ENCODE results near the gene PEX3. TPM values are rescaled to one million over a fixed set of nuclear protein-coding genes. Genes with fewer than 3 reads are reported as not detected.

The PEX3 gene
- total RNA-seq, 2 donors from 2014 or later = 8.4 to 14.9 TPM

DNA sequence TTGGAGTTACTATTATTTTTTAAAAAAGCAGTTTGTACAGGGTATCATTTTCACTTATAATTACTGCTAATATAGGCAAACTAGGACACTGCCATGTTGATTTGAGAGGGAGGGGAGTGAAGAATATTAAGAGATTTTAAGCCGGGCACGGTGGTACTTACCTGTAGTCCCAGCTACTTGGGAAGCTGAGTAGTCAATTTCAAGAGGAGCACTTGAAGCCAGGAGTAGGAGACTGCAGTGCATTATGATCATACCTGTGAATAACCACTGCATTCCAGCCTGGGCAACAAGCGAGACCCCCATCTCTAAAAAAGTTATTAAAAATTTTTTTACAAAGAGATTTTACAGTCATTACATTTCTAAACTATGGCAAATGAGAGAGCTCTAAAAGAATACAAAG is 35.8 kb upstream of the PEX3 start:
- no peaks in the 10 kb centered on the region for H3K4me1 ChIP-seq
- no peaks in the 10 kb centered on the region for H3K27me3 ChIP-seq
- H3K27ac ChIP-seq = no peak overlapping the region
- H3K4me3 ChIP-seq = no peak overlapping the region
- TF ChIP-seq, protein P1, sequence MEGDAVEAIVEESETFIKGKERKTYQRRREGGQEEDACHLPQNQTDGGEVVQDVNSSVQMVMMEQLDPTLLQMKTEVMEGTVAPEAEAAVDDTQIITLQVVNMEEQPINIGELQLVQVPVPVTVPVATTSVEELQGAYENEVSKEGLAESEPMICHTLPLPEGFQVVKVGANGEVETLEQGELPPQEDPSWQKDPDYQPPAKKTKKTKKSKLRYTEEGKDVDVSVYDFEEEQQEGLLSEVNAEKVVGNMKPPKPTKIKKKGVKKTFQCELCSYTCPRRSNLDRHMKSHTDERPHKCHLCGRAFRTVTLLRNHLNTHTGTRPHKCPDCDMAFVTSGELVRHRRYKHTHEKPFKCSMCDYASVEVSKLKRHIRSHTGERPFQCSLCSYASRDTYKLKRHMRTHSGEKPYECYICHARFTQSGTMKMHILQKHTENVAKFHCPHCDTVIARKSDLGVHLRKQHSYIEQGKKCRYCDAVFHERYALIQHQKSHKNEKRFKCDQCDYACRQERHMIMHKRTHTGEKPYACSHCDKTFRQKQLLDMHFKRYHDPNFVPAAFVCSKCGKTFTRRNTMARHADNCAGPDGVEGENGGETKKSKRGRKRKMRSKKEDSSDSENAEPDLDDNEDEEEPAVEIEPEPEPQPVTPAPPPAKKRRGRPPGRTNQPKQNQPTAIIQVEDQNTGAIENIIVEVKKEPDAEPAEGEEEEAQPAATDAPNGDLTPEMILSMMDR (IDR thresholded peaks at IDR 0.05) = no peak
- DNase-seq (ENCODE audit: low spot score) = no peak
- no peaks in the 10 kb centered on the region for H3K9me3 ChIP-seq
- no peaks in the 10 kb centered on the region for H3K36me3 ChIP-seq

GRCh38 chr6:143419526-143419925 is 31.1 kb upstream of the PEX3 start:
- TF ChIP-seq, protein P1 (IDR thresholded peaks at IDR 0.05) = no peak
- H3K4me3 ChIP-seq = no peak overlapping the region
- no peaks in the 10 kb centered on the region for H3K9me3 ChIP-seq
- H3K27ac ChIP-seq = no peak overlapping the region
- no peaks in the 10 kb centered on the region for H3K27me3 ChIP-seq
- no peak for DNase-seq (ENCODE audit: low spot score)
- no peaks in the 10 kb centered on the region for H3K4me1 ChIP-seq
- H3K36me3 ChIP-seq = no peaks in the 10 kb centered on the region

DNA sequence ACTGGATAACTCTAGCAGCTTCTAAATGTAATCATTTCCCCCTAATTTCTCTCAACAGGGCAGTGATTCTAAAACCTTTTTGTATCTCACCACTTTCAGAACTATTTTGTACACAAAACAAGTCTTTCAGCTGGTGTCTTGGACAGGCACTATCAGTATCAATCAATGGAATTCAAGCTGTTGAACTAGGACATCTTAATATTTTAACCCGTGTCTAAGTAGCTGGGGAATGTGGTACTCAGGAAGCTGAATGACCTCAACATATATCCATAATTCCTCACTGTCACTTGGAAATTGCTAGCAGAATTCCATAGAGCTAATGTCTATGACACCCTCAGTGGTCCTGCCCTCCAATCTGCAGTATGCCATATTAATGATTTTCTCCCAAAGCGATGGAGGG is 24.6 kb upstream of the PEX3 start:
- no peaks in the 10 kb centered on the region for H3K36me3 ChIP-seq
- no peak overlapping the region for H3K27ac ChIP-seq
- no peaks in the 10 kb centered on the region for H3K9me3 ChIP-seq
- TF ChIP-seq, protein P1 (IDR thresholded peaks at IDR 0.05) = no peak
- H3K4me3 ChIP-seq = no peak overlapping the region
- no peaks in the 10 kb centered on the region for H3K27me3 ChIP-seq
- no peak for DNase-seq (ENCODE audit: low spot score)
- H3K4me1 ChIP-seq = no peaks in the 10 kb centered on the region

GRCh38 chr6:143427109-143427817 is 23.3 kb upstream of the PEX3 start:
- Histone ChIP-seq H3K27me3 (no peaks in the 10 kb centered on the region), H3K27ac (no peak overlapping the region), H3K9me3 (no peaks in the 10 kb centered on the region), H3K36me3 (no peaks in the 10 kb centered on the region), H3K4me3 (no peak overlapping the region), H3K4me1 (no peaks in the 10 kb centered on the region)
- TF ChIP-seq, protein P1 (IDR thresholded peaks at IDR 0.05) = peak; percentile 82 to 94
- DNase-seq (ENCODE audit: low spot score) = peak; percentile 74

DNA sequence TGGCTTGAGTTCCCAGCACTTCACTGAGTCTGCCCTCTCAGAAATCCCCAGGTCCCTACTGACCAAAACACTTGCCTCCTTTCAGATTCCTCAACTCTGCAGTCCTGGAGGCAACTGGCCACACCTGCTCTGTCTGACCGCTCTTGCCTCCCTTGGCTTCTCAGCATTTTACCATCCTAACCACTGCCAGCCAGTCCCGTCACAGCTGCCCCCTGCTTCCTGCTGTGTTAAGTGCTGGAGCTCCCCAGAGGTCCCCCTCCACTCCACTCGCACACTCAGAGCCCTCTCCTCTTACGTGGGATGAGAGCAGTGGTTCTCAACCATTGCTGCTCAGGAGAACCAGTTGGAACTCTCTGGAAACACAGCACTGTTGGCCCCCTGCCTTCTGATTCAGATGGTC is 20.6 kb upstream of the PEX3 start:
- H3K4me1 ChIP-seq = no peaks in the 10 kb centered on the region
- TF ChIP-seq, protein P1 (IDR thresholded peaks at IDR 0.05) = no peak
- H3K9me3 ChIP-seq = no peaks in the 10 kb centered on the region
- no peaks in the 10 kb centered on the region for H3K27me3 ChIP-seq
- DNase-seq (ENCODE audit: low spot score) = no peak
- no peak overlapping the region for H3K27ac ChIP-seq
- H3K36me3 ChIP-seq = no peaks in the 10 kb centered on the region
- H3K4me3 ChIP-seq = no peak overlapping the region

DNA sequence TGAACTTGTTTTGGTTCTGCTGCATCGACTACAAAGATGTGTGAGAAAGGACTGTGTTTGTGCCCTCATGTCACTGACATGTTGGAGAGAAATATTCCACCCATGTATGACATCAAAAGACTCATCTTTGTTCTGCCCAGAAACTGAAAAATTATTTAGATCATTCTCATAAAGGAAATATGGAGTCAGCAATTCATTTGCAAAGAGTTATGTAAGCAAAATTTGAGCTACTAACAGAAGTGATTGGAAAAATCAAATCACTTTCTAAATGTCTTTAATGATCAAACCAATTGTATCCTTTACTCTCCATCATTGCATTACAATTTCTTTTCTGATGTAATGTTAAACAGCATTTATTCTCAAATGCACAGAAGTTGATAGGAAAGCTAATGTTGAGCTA is 19.4 kb upstream of the PEX3 start:
- H3K27ac ChIP-seq = no peak overlapping the region
- DNase-seq (ENCODE audit: low spot score) = no peak

More for the DNA sequence above, 19.4 kb upstream of the PEX3 start:
- H3K36me3 ChIP-seq = no peaks in the 10 kb centered on the region
- H3K27me3 ChIP-seq = no peaks in the 10 kb centered on the region
- H3K4me3 ChIP-seq = no peak overlapping the region
- H3K9me3 ChIP-seq = no peaks in the 10 kb centered on the region
- no peaks in the 10 kb centered on the region for H3K4me1 ChIP-seq
- TF ChIP-seq, protein P1 (IDR thresholded peaks at IDR 0.05) = no peak

All from right atrium auricular region (tissue), 2 donors.